AG04450 (cell line): ENCODE data around the gene FHL1. TPM values are rescaled to one million over a fixed set of nuclear protein-coding genes. Genes with fewer than 3 reads are reported as not detected.
A peak's percentile ranks its signal among the peaks of the same experiment; 100 is the strongest.

ENCODE experiments used
- CTCF ChIA-PET: fragments of 300-600, 350-600 bp; formaldehyde crosslinking; extraction: SDS; loops from one replicate; lab custom pipeline; 2022; ENCODE audit warnings: antibody characterized with exemption, inconsistent platforms; lab: Charles Lee
- POLR2A ChIA-PET: fragments of 350-600 bp; formaldehyde crosslinking; extraction: SDS; loops from one replicate; lab custom pipeline; 2021; ENCODE audit warnings: antibody characterized with exemption, inconsistent platforms; lab: Yijun Ruan, JAX
- DNase-seq: peaks from one replicate; pipeline ENCODE4 v3.0.0-alpha.2; 2011; ENCODE audit warnings: low read depth, low spot score
- H3K27ac ChIP-seq: one replicate; pipeline ENCODE4 v1.5.1; 2012; ENCODE audit warnings: low read depth, low read length, control low read depth
- H3K27me3 ChIP-seq: one replicate; pipeline ENCODE4 v1.6.0; 2012; ENCODE audit warnings: low read length; ENCODE audit not compliant: control insufficient read depth, insufficient read depth
- H3K4me3 ChIP-seq: 2 replicates; pipeline ENCODE4 v1.5.1; 2011; ENCODE audit warnings: mild to moderate bottlenecking, low read depth, low read length, control low read depth
- H3K9me3 ChIP-seq: 2 replicates; pipeline ENCODE4 v1.5.1; 2012; ENCODE audit warnings: low read length; ENCODE audit not compliant: control insufficient read depth, insufficient read depth
- CTCF ChIP-seq: IDR thresholded peaks from 2 replicates; pipeline ENCODE4 v1.5.1; 2011; ENCODE audit warnings: low read depth, low read length, control low read depth, inconsistent platforms
- polyA plus RNA-seq: library from polyadenylated mRNA; depleted of rRNA; stranded (reverse); fragments of >200 nt; gene quantifications from 2 replicates; pipeline ENCODE4 v1.2.3, GENCODE V29; 2011

FHL1 gene
- polyA plus RNA-seq, 1 experiment = 158 TPM

- no peak for TF ChIP-seq CTCF
Observed at GRCh38 chrX:136130931-136131833, 16.2 kb upstream of the FHL1 start.

GRCh38 chrX:136138939-136139338 lies 8.4 kb upstream of the FHL1 start:
- ChIA-PET CTCF (no interaction called here), POLR2A (no interaction called here)
- no peak for DNase-seq

More at GRCh38 chrX:136130931-136131833, 16.2 kb upstream of the FHL1 start:
- H3K4me3 ChIP-seq = no peak overlapping the region
- CTCF ChIA-PET = interaction anchor here (1.5 kb wide), 1 partner anchor 75 kb away, joined by 3 read pairs; no protein-coding TSS in a partner anchor
- no peaks in the 10 kb centered on the region; the same call in 1 of the 2 replicates for H3K9me3 ChIP-seq
- POLR2A ChIA-PET = no interaction called here
- peak; percentile 16 for DNase-seq
- peak overlapping the region; percentile 39 for H3K27ac ChIP-seq
- no peaks in the 10 kb centered on the region for H3K27me3 ChIP-seq

GRCh38 chrX:136141569-136141968 lies 5.8 kb upstream of the FHL1 start:
- Histone ChIP-seq H3K9me3 (no peaks in the 10 kb centered on the region), H3K4me3 (no peak overlapping the region), H3K27me3 (no peaks in the 10 kb centered on the region), H3K27ac (no peak overlapping the region)
- TF ChIP-seq CTCF = no peak
- CTCF ChIA-PET = interaction anchor here (0.8 to 1.3 kb wide), 2 partner anchors 22 to 67 kb away, joined by 3 to 4 read pairs; no protein-coding TSS in a partner anchor
- no peak for DNase-seq
- POLR2A ChIA-PET = no interaction called here

More at GRCh38 chrX:136138939-136139338, 8.4 kb upstream of the FHL1 start:
- H3K27me3 ChIP-seq = no peaks in the 10 kb centered on the region
- H3K27ac ChIP-seq = no peak overlapping the region
- H3K4me3 ChIP-seq = no peak overlapping the region
- TF ChIP-seq CTCF = no peak
- no peaks in the 10 kb centered on the region for H3K9me3 ChIP-seq

- CTCF ChIA-PET = no interaction called here
- no peak for DNase-seq
Observed at GRCh38 chrX:136142592-136142991, 4.7 kb upstream of the FHL1 start.

More at GRCh38 chrX:136142592-136142991, 4.7 kb upstream of the FHL1 start:
- no peak for TF ChIP-seq CTCF
- H3K27ac ChIP-seq = no peak overlapping the region
- no peaks in the 10 kb centered on the region for H3K27me3 ChIP-seq
- H3K4me3 ChIP-seq = no peak overlapping the region
- POLR2A ChIA-PET = no interaction called here
- no peaks in the 10 kb centered on the region for H3K9me3 ChIP-seq
